ENCODE data around the gene STK31.
"Not testable (repeated sequence)": the region's sequence is repeated elsewhere in the genome, so short reads cannot be mapped to it uniquely, and the experiment has no call there.

STK31 gene

DNA sequence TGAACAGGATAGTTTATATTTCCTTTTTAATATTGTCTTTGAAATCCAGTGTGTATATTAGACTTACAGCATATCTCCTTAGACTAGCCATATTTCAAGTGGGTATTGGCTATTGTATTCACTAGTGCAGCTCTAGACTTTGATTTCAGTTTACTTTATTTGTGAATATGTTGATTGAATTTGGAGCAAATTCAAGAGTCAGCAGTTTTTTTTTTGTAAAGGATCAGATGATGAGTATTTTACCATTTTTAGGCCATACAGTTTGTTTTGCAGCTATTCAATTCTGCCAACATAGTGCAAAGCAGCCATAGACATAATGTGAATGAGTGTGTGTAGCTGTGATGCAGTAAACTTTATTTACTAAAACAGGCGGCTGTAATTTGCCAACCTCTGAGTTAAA is 4.6 kb downstream of the STK31 start:
- DNase-seq: no peak

DNA sequence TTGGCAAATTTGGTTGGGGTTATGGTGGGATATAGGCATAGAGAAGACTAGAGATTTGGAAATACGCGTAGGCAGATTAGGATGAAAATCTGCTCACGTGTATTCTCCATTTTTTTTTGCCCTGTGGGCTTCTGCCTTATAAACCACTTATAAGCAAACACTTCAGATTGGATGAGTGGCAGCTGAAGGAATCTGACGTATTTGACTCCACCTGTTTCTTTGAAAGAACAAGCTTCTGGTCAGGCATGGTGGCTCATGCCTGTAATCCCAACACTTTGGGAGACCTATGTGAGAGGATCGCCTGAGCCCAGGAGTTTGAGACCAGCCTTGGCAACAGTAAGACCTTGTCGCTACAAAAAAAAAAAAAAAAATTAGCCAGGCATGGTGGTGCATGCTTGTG is 5.1 kb downstream of the STK31 start:
- DNase-seq: no peak

DNA sequence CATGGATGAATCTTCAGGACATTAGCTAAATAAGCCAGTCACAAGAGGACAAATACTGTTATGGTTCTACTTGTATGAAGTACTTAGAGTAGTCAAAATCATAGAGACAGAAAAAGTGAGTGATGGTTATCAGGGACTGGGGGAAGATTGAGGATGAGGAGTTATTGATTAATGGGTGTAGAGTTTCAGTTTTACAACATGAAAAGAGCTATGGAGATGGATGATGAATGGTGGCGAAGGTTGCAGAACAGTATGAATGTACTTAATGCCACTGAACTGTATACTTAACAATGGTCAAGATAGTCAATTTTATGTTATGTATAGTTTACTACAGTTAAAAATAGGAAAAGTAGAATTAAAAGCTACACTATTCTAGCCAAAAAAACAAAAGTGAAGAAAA is 7.8 kb downstream of the STK31 start:
- no peak for DNase-seq

DNA sequence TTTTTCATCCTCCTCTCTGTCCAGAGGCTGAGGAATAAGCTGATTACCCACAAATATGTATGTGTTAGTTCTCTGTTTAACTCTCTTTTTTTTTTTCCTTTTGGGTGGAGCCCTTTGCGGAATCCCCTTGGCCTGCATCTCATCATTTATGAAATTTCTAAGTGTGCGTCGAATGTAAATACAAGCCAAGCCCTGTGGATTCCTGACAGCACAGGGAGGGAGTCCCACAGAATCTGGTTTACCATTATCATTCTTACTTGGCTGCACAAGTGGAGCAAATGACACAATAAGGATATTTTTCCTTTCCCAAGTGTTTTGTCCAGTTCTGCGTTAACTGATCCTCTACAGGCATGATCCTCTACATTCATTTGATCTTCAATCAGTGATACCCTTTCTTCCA is 11.4 kb downstream of the STK31 start:
- no peak for DNase-seq

DNA sequence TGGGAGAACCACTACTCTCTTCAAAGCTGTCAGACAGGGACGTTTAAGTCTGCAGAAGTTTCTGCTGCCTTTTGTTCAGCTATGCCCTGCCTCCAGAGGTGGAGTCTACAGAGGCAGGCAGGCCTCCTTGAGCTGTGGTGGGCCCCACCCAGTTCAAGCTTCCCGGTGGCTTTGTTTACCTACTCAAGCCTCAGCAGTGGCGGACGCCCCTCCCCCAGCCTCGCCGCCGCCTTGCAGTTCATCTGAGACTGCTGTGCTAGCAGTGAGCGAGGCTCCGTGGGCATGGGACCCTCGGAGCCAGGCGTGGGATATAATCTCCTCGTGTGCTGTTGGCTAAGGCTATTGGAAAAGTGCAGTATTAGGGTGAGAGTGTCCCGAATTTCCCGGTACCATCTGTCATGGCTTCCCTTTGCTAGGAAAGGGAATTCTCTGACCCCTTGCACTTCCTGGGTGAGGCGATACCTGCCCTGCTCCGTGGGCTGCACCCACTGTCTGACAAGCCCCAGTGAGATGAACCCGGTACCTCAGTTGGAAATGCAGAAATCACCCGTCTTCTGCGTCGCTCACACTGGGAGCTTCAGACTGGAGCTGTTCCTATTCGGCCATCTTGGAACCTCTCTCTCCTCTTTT is 12.7 kb downstream of the STK31 start:
- not testable (repeated sequence) for DNase-seq

DNA sequence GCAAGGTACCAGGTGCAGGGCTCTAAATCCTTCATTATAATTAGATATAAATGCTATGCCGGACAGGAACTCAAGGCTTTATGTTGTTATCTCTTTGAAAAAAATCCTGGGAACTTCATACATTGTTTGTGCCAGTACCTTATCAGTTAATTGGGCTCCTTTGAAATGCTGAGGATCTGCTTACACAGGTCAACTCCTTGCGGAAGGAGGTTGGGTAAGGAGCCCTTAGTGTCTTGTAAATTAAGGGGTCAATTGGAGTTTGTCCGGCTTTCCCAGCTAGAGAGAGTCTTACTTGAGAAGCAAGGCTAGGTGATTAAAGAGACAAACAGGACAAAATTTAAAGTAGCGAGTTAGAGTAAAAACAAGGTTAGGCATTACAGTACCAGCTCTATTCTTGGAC is 14.1 kb downstream of the STK31 start:
- DNase-seq: not testable (repeated sequence)

DNA sequence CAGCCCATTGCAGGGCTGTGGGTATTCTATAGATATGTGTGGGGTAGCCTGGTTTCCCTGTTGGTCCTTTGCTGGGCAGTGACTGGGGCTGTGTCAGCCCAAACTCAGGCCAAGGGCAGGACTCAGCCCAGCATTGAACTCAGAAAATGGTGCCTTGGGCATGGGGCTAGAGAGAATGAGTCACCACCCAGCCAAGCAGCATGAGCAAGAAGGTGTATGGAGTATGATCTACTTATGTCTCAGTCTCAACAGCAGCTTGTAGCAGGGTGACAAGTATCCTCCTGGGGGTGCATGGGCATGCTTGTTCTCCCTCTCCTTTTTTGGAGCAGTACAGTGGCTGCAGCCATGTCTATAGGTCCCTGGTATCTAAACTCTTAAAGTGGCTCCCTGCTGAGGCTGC is 32.0 kb downstream of the STK31 start:
- DNase-seq: no peak

DNA sequence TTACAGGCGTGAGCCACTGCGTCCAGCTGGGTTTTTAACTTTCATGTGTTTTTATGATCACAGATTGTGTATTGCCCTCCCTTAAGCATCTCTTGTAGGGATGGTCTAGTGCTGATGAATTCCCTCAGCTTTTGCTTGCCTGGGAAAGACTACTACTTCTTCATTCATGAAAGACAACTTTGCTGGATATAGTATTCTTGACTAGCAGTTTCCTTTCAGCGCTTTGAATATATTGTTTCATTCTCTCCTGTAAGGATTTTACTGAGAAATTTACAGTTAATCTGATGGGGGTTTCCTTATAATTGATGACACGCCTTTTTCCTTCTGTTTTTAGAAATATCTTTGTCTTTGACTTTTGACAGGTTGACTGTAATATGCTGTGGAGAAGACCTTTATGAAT is 33.2 kb downstream of the STK31 start:
- no peak for DNase-seq

DNA sequence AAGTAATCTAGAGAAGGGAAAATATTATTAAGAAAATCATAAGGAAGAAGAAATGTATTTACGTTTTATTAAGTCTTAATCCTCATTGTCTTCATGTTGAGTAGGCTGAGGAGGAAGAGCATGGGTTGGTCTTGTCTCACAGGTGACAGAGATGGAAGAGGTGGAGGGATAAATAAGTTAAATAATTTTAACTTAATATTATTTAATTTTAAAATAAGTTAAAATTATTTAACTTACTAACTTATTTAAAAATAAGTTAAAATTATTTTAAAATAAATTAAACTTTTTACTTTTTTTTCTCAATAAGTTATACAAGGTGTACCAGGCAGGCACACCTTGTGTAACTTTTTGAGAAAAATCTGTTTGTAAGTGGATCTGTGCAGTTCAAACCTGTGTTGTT is 36.6 kb downstream of the STK31 start:
- DNase-seq: no peak

DNA sequence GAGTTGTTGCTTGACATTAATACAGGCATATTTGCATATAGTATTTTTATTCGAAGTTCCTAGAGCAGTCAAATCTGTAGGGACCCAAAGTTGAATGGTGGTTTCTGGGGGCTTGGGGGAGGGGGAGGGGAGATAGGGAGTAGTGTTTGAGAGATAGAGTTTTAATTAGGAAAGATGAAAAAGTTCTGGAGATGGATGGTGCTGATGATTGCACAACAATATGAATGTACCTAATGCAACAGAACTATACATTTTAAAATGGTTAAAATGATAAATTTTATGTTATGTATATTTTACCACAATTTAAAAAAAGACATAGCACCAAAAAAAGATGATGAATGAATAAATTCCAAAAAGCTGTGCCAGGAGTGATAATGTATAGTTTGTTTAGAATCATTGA is 41.8 kb downstream of the STK31 start:
- DNase-seq: no peak

DNA sequence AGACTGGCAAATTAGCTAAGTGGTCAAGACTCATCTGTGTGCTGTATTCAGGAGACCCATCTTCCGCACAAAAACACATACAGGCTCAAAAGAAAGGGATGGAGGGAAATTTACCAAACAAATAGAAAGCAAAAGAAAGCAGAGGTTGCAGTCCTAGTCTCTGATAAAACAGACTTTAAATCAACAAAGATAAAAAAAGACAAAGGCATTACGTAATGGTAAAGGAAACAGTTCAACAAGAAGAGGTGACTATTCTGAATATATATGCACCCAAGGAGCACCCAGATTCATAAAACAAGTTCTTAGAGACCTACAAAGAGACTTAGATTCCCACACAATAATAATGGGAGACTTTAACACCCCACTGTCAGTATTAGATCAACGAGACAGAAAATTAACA is 48.8 kb downstream of the STK31 start:
- DNase-seq: not testable (repeated sequence)

DNA sequence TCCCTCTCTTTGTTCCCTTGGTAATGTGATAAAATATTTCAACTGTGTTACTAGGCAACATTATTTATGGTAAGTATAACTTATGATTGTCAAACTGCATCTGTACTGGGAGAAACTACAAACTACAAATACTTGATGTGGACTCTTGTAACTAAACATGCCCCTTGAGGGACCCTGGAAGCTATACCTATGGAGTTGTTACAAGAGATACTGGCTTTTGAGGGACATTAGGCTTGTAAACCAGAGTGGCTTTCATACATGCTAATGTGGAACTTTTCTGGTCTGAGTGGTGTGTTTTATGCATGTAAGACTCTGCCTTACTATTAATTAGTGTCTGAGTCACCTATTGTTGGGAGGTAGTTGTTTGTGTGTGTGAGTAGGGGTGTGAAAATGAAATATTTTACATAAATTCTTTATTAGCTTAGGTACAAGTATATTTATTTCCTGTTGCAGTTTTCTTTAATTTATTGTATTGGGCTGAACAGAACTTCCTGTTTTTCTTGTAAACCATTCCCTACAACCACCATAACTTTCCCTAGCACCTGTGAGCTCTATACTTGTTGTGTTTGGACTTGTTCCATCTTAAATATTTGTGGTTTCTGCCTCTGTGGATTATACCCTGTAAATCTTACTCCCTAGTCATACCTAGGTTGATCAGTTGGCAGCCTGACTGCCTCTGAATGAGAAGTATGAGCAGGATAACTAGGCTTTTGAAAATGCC is 49.8 kb downstream of the STK31 start:
- no peak for DNase-seq

DNA sequence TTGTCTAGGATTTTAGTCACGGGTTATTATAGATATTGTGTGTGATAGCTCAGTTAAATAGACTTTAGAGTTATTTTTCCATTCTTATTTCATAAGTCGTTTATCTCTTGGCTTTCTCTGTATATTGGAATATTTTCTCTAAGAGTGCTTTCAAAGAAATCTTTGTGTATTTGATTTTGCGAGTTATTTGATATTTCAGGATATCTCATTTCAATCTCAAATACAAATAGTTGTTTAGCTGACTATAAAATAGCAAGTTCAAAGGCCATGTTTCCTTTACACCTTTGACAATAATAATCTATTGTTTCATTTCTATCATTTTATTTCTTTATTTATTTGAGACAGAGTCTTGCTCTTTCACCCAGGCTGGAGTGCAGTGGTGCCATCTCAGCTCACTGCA is 55.9 kb downstream of the STK31 start:
- no peak for DNase-seq

DNA sequence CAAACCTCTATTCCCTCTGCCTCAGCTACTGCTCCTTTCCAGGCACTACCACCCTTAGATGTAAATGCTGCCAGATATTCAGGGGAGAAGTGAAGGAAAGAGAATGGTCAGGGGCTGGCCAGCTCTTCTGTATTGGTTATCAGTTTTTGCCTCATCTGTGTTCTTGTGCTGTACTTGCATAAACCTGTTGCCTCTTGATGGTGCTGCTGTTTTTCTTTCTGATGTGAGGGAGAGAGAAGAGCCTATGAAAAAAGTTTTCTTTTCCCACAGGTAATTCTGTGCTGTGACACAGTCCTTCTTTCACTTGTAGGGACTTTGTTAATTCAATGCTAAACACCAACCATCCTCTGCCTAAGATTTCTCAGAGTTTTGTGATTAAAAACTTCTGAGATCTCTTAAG is 57.5 kb downstream of the STK31 start:
- no peak for DNase-seq

DNA sequence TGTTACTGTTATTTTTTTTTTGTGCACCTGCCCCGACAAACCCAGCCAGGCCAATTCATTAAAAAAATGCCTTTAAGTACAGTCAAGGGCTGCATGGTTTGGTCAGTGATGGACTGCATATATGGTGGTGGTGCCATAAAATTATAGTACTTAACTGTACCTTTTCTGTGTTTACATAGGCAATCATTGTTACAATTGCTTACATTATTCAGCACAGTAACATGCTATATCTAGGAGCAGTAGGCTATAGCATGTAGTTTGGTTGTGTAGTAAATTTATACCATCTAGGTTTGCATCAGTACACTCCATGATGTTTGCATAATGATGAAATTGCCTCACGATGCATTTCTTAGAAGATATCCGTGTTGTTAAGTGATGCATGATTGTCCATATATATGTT is 58.0 kb downstream of the STK31 start:
- no peak for DNase-seq

DNA sequence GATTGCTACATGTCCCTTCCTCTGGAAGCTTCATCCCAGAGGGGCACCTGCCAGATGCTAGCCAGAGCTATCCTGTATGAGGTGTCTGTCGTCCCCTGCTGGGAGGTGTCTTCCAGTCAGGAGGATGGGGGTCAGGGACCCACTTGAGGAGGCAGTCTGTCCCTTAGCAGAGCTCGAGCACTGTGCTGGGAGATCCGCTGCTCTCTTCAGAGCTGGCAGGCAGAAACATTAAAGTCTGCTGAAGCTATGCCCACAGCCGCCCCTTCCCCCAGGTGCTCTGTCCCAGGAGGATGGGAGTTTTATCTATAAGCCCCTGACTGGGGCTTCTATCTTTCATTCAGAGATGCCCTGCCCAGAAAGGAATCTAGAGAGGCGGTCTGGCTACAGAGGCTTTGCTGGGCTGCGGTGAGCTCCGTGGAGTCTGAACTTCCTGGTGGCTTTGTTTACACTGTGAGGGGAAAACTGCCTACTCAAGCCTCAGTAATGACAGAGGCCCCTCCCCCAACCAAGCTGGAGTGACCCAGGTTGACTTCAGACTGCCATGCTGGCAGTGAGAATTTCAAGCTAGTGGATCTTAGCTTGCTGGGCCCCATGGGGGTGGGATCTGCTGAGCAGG is 69.3 kb downstream of the STK31 start:
- not testable (repeated sequence) for DNase-seq

DNA sequence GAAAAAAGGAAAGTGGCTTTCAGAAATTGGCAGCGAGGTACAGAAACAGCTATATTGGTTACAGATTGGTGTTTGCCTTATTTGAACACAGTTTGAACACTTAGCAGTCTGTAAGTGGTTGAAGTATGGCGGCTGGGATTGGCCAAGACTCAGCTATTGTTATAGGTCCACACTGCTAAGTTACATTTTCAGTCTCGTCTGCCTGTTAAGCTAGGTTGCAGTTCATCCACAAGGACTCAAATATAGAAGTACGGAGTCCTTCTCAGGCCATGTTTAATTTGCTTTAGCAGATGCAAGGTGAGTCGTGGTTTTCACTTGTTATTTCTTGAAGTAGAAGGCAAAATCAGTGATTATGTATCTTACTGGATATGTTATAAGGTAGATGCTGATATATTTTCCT is 73.1 kb downstream of the STK31 start:
- DNase-seq: no peak

DNA sequence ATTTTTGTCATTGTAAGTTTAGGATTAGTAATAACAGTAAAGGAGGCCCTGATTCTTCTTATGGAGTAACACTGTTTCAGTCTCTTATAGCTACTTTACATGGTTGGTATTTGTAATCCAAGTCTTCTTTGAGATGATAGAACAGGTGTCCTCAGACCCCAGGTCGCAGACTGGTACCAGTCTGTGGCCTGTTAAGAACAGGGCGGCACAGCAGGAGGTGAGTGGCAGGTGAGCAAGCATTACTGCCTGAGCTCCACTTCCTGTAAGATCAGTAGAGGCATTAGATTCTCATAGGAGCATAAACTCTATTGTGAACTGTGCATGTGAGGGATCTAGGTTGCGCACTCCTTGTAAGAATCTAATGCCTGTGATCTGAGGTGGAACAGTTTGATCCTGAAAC is 77.3 kb downstream of the STK31 start:
- no peak for DNase-seq

DNA sequence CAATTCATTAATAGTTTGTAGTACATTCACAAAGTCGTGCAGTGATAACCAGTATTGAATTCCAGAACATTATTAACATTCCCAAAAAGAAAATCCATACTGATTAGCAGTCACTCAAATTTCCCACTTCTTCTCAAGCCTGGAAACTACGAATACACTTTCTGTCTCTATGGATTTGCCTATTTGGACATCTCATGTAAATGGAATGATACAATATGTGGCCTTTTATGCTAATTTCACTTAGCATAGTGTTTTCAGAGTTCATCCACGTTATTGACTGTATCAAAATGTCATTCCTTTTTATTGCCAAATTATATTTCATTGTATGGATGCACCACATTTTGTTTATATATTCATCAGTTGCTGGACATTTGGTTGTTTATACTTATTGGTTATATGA is 78.8 kb downstream of the STK31 start:
- no peak for DNase-seq

DNA sequence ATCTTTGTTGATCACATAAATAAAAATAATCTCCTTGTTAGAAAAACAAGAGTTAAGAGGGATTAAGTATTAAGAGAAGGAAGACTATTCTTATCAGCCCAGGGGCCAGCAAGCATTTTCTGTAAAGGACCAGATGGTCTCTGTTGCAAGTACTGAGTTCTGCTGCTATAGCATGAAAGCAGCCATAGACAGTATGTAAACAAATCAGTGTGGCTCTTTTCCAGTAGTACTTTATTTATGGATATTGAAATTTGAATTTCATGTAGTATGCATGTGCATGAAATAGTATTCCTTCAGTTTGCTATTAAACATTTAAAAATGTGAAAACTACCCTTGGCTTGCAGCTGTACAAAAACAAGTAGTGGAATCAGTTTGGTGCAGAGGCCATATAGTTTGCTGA is 81.7 kb downstream of the STK31 start:
- DNase-seq: no peak

DNA sequence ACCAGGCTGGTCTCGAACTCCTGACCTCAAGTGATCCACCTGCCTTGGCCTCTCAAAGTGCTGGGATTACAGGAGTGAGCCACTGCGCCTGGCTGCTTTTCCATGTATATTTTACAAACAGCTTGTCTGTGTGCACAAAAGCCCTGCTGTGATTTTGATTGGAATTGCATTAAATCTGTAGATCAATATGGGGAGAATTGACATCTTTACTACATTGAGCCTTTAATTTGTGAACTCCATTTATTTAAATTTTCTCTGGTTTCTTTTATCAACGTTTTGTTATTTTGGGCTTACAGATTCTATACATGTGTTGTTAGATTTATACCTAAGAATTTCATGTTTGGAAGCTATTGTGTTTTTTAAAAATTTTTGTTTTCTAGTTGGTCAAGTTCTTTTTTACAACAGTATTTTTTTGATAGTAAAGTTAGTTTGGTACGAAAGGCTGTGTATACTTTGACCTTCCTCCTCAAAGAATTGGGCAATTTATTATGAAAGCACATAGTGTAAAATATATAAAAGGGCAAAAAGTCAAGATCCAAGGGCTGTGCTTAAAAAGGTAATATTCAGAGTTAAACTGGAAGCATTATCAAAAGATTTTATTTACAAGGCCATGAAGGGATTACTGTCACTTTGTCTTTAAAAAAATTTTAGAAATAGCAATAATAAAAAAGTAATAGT is 92.8 kb downstream of the STK31 start:
- DNase-seq: no peak

DNA sequence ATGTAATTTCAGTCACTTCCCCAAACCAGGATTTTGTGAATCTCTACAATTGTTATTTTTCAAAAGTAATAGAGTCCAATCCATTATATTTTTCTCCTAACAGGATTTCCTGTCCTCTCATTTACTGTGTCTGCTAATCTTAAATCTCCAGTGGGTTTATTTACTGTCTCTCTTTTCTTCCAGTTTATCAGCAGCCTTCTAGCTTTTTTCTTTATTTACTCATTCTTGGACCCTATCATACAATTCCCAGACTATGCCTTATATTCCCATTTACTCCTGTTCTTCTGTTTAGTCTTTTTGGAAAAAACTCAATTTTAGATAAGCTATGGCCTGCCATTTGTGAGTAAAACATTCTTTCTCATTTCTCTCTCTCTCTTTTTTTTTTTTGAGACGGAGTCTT is 94.7 kb downstream of the STK31 start:
- no peak for DNase-seq

DNA sequence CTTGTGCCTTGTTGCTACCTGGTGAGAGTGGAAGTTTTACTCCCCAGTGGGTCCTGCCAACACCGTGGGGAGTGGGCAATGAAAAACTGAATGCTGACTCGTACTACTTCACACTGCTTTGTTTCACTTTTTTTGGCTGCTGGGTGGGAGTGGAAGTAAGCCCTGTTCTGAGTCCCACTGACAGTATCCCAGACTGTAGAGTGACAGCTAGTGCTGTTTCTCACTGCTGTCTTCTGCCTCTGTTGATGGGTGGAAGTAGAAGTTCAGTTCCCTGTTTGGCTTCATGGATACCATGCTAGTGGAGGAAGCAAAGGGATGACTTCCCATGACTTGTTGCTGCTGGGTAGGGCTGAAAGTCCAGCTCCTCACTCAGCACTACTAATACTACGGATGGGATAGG is 98.4 kb downstream of the STK31 start:
- no peak for DNase-seq

DNA sequence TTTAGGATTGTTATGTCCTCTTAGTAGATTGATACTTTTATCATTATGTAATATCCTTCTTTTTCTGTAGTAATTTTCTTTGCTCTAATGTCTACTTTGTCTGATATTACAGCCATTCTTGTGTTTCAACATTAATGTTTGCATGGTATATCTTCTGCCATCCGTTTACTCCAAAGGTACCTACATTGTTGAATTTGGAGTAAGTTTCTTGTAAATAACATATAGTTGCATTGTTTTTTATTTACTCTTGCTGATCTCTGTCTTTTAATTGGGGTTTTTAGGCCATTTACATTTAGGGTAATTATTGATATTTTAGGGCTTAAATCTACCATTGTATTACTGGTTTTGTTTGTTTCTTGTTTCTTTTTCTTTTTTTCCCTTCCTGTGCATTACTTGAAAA is 100.1 kb downstream of the STK31 start:
- no peak for DNase-seq

Data from stimulated activated naive CD4-positive, alpha-beta T cell treated with Interleukin-2 at 50 U/mL for 16 hours (primary cell).